K562 (cell line): ENCODE measurements around the gene NR5A1. TPM values are rescaled to one million over a fixed set of nuclear protein-coding genes. Genes with fewer than 3 reads are reported as not detected.

Source experiments
- ATAC-seq: fragments of 200-7000 bp; cut with Tn5 transposase; 3 replicates; pipeline ENCODE4 v1.9.1; 2020; ENCODE audit warnings: moderate library complexity
- BruUV-seq: library from RNA; stranded (reverse); fragments of 400-500 nt; replicated peaks from 2 replicates; lab custom pipeline; 2021; lab: Mats Ljungman, UMichigan
- CTCF ChIA-PET: fragments of 300-600 bp; formaldehyde crosslinking; extraction: SDS; loops from one replicate; lab custom pipeline; 2021; ENCODE audit warnings: low intra/inter-chr PET ratio; lab: Yijun Ruan, JAX
- POLR2A ChIA-PET: fragments of 300-600, 350-650 bp; sonication (Branson Sonifier 250); formaldehyde crosslinking; extraction: SDS; loops from one replicate; lab custom pipeline; 2021; ENCODE audit warnings: antibody characterized with exemption, inconsistent platforms; lab: Yijun Ruan, JAX
- DNase-seq, 4 experiments: peaks; one replicate each; pipeline versions ENCODE4 v3.0.0 to v3.0.0-alpha.2; 2011 to 2018; ENCODE audit warnings: low spot score in 3 of 4, mixed read lengths in 3 of 4; ENCODE audit errors: extremely low read depth in 1 of 4
- FAIRE-seq: peaks from 2 replicates; lab custom pipeline; 2011; peaks lifted over from hg19 to GRCh38; lab: Jason Lieb, UNC
- H2AFZ ChIP-seq: 2 replicates; pipeline ENCODE4 v1.6.0; 2011; ENCODE audit warnings: low read depth, low read length, control low read depth, inconsistent platforms
- H3K27ac ChIP-seq: fragments of 200-600 bp; 3 replicates; pipeline ENCODE4 v1.8.0; 2011; ENCODE audit warnings: low read depth, mild to moderate bottlenecking, control low read depth, inconsistent platforms, low read length, moderate library complexity, mixed read lengths; ENCODE audit errors: extremely low read depth
- H3K27me3 ChIP-seq, 2 experiments: fragments of 300-600 bp in 1 of 2; 2 replicates in 1 of 2; 3 replicates in 1 of 2; pipeline versions ENCODE4 v1.6.0 to v1.8.0; 2011; ENCODE audit warnings: inconsistent platforms in 2 of 2, low read length in 2 of 2, mild to moderate bottlenecking in 1 of 2, mixed read lengths in 1 of 2, moderate library complexity in 1 of 2; ENCODE audit not compliant: control insufficient read depth in 2 of 2, insufficient read depth in 2 of 2
- H3K36me3 ChIP-seq: fragments of 300-600 bp; 3 replicates; pipeline ENCODE4 v1.8.0; 2011; ENCODE audit warnings: mild to moderate bottlenecking, low read length, inconsistent platforms; ENCODE audit not compliant: control insufficient read depth, insufficient read depth
- H3K4me1 ChIP-seq, 2 experiments: fragments of 200-600 bp in 1 of 2; replicated peaks in 1 of 2; 2 replicates in 1 of 2; 3 replicates in 1 of 2; pipeline versions ENCODE4 v1.5.1 to v1.8.0; 2011; ENCODE audit warnings: inconsistent platforms in 2 of 2, low read length in 2 of 2, mild to moderate bottlenecking in 1 of 2, mixed read lengths in 1 of 2, moderate library complexity in 1 of 2; ENCODE audit not compliant: control insufficient read depth in 2 of 2, insufficient read depth in 2 of 2
- H3K4me2 ChIP-seq: 2 replicates; pipeline ENCODE4 v1.6.1; 2011; ENCODE audit warnings: low read length, control low read depth, inconsistent platforms, mixed read lengths; ENCODE audit not compliant: insufficient read depth
- H3K4me3 ChIP-seq: fragments of 200-600 bp; sonication (generic), shearing (Covaris generic); 2 replicates; pipeline ENCODE4 v1.5.1; 2016; ENCODE audit warnings: control low read depth, inconsistent platforms
- H3K79me2 ChIP-seq: fragments of 200-600 bp; 3 replicates; pipeline ENCODE4 v1.8.0; 2011; ENCODE audit warnings: low read length, inconsistent platforms; ENCODE audit not compliant: control insufficient read depth, insufficient read depth
- H3K9ac ChIP-seq, 2 experiments: 2 replicates each; pipeline versions ENCODE4 v1.6.0 to v1.6.1; 2011; ENCODE audit warnings: low read depth in 2 of 2, low read length in 2 of 2, control low read depth in 1 of 2, inconsistent platforms in 1 of 2, mild to moderate bottlenecking in 1 of 2, mixed read lengths in 1 of 2; ENCODE audit not compliant: insufficient read depth in 1 of 2
- H3K9me1 ChIP-seq: one replicate; pipeline ENCODE4 v1.6.0; 2011; ENCODE audit warnings: inconsistent platforms, mild to moderate bottlenecking, low read length, moderate library complexity; ENCODE audit not compliant: control insufficient read depth, insufficient read depth
- H3K9me3 ChIP-seq: replicated peaks from 2 replicates; pipeline ENCODE4 v1.5.1; 2011; ENCODE audit warnings: low read depth, low read length, inconsistent platforms; ENCODE audit not compliant: control insufficient read depth, insufficient read depth
- H4K20me1 ChIP-seq: replicated peaks from 2 replicates; pipeline ENCODE4 v1.6.1; 2011; ENCODE audit warnings: low read length, inconsistent platforms, mixed read lengths; ENCODE audit not compliant: control insufficient read depth, insufficient read depth
- CBX2 ChIP-seq: fragments of 200-600 bp; sonication (generic); IDR thresholded peaks from one replicate; pipeline ENCODE4 v1.6.1; 2012; ENCODE audit warnings: mild to moderate bottlenecking, low read length, inconsistent platforms; ENCODE audit not compliant: insufficient read depth, poor library complexity, severe bottlenecking
- CREM ChIP-seq: IDR thresholded peaks from 2 replicates; pipeline ENCODE4 v1.6.1; 2014; ENCODE audit warnings: antibody characterized with exemption, low read depth
- ELF2 ChIP-seq: fragments of 250-450 bp; sonication (Bioruptor Pico); IDR thresholded peaks from 2 replicates; pipeline ENCODE4 v1.5.0; 2021; ENCODE audit warnings: mild to moderate bottlenecking
- ELK3 ChIP-seq: fragments of 450-650 bp; formaldehyde crosslinking; IDR thresholded peaks from 2 replicates; pipeline ENCODE4 v1.4.0; 2020; ENCODE audit warnings: mild to moderate bottlenecking
- ETS2 ChIP-seq: IDR thresholded peaks from 2 replicates; pipeline ENCODE4 v1.6.1; 2016; ENCODE audit warnings: borderline replicate concordance, missing genetic modification characterization, mild to moderate bottlenecking, moderate library complexity, missing compliant biosample characterization; ENCODE audit not compliant: poor library complexity, severe bottlenecking
- NELFE ChIP-seq: IDR thresholded peaks from 2 replicates; pipeline ENCODE4 v1.6.1; 2011; ENCODE audit warnings: mild to moderate bottlenecking; ENCODE audit not compliant: insufficient read depth, insufficient read length
- NEUROD1 ChIP-seq: fragments of 150-350 bp; IDR thresholded peaks from 2 replicates; pipeline ENCODE4 v1.6.1; 2014; ENCODE audit warnings: borderline replicate concordance, low read length, low read depth; ENCODE audit not compliant: partially characterized antibody
- PATZ1 ChIP-seq: fragments of 250-450 bp; sonication (Bioruptor Pico); IDR thresholded peaks from 2 replicates; pipeline ENCODE4 v1.5.0; 2020; ENCODE audit warnings: mild to moderate bottlenecking, borderline replicate concordance
- PCBP2 ChIP-seq: fragments of 200-400 bp; formaldehyde crosslinking; IDR thresholded peaks from 2 replicates; pipeline ENCODE4 v1.6.1; 2018; ENCODE audit warnings: low read length, low read depth, mild to moderate bottlenecking, moderate library complexity; ENCODE audit not compliant: poor library complexity, severe bottlenecking
- SMAD1 ChIP-seq: fragments of 150-350 bp; IDR thresholded peaks from 2 replicates; pipeline ENCODE4 v1.6.1; 2014; ENCODE audit warnings: low read length, low read depth; ENCODE audit not compliant: partially characterized antibody
- SMARCA5 ChIP-seq: fragments of 450-650 bp; IDR thresholded peaks from 2 replicates; pipeline ENCODE4 v1.6.1; 2016
- SRSF1 ChIP-seq: fragments of 200-400 bp; formaldehyde crosslinking; IDR thresholded peaks from 2 replicates; pipeline ENCODE4 v1.6.1; 2017; ENCODE audit warnings: mild to moderate bottlenecking, low read depth, low read length, moderate library complexity
- TARDBP ChIP-seq: fragments of 450-650 bp; IDR thresholded peaks from 2 replicates; pipeline ENCODE4 v1.6.1; 2016
- YBX1 ChIP-seq: fragments of 450-650 bp; IDR thresholded peaks from 2 replicates; pipeline ENCODE4 v1.7.1; 2016; ENCODE audit warnings: mild to moderate bottlenecking
- ZNF174 ChIP-seq: fragments of 250-450 bp; sonication (Bioruptor Pico); IDR thresholded peaks from 2 replicates; pipeline ENCODE4 v1.4.0; 2020; ENCODE audit warnings: mild to moderate bottlenecking
- ZNF282 ChIP-seq: sonication (generic); formaldehyde crosslinking; IDR thresholded peaks from 2 replicates; pipeline ENCODE4 v1.8.1; 2023; ENCODE audit warnings: missing genetic modification reagents
- ZNF354B ChIP-seq: fragments of 250-450 bp; sonication (Bioruptor Pico); IDR thresholded peaks from 2 replicates; pipeline ENCODE4 v1.4.0; 2020
- ZNF699 ChIP-seq: fragments of 250-450 bp; sonication (Bioruptor Pico); IDR thresholded peaks from 2 replicates; pipeline ENCODE4 v1.8.0; 2021; ENCODE audit warnings: mild to moderate bottlenecking, moderate library complexity; ENCODE audit not compliant: insufficient replicate concordance
- WGBS: fragments of 100-300 bp; shearing (Covaris generic); methylation state at CpG from one replicate; pipeline ENCODE4 v1.1.6; 2016; ENCODE audit warnings: low coverage, mixed read lengths; ENCODE audit not compliant: insufficient coverage; ENCODE audit errors: missing lambda C conversion rate; 5-methylcytosine and 5-hydroxymethylcytosine counted together
- in situ Hi-C: fragments of 300-500 bp; cut with MboI; formaldehyde crosslinking; loops from 4 replicates; pipeline ENCODE4 v1.15.0; 2018; ENCODE audit warnings: inconsistent platforms, mixed read lengths
- intact Hi-C: fragments of 100-400 bp; cut with micrococcal nuclease; formaldehyde crosslinking; loops from 2 replicates; pipeline ENCODE4 v1.14.2; 2022
- polyA plus RNA-seq, 8 experiments: library from polyadenylated mRNA; depleted of rRNA in 4 of 8; stranded (reverse) in 5 of 8; unstranded in 3 of 8; fragments of >200 nt; fragmentation: Nextera tagmentation in 2 of 8; fragmentation: Illumina TruSeq in 1 of 8; extraction: Ambion mirVana in 2 of 8; extraction: Trizol in 1 of 8; gene quantifications; 2 replicates each; pipeline versions ENCODE4 v1.2.1 to v1.2.3, GENCODE V29; 2011 to 2014; ENCODE audit warnings: inconsistent platforms in 1 of 8, missing spikeins in 1 of 8
- total RNA-seq, 7 experiments: library from RNA; depleted of rRNA in 6 of 7; stranded (reverse); fragments of >200 nt in 6 of 7; fragmentation: Illumina TruSeq in 2 of 7; extraction: Trizol in 2 of 7; gene quantifications; 2 replicates each; pipeline versions ENCODE4 v1.2.1 to v1.2.3, GENCODE V29; 2011 to 2021; ENCODE audit warnings: low replicate concordance in 1 of 7

The NR5A1 gene
- total and polyA plus RNA-seq, 9 of the 15 experiments (the other 6 are each of a cell fraction or from before 2014, with no cell fraction given) = 0.11 to 0.32 (median 0.20) TPM; not detected in 6

- TF ChIP-seq CREM (no peak), ELK3 (CRISPR knock-in tag) (no peak), NEUROD1 (no peak)
- TF ChIP-seq, all 486 proteins: peak for 0
These were observed 22.0 kb downstream of the NR5A1 start (continued) for GRCh38 chr9:124485201-124485600.

GRCh38 chr9:124483481-124483880, 23.7 kb downstream of the NR5A1 start:
- DNase-seq = no peak
- in situ Hi-C loops = no loop called here
- H3K9me3 ChIP-seq = no peaks in the 10 kb centered on the region
- ChIA-PET CTCF (no interaction called here), POLR2A (interaction anchor here (1.0 to 1.5 kb wide), 2 partner anchors 9 to 10 kb away, joined by 4 read pairs; no protein-coding TSS in a partner anchor)
- H3K4me3 ChIP-seq = no peak overlapping the region
- no peak for FAIRE-seq
- no peaks in the 10 kb centered on the region for H3K36me3 ChIP-seq
- H2AFZ ChIP-seq = no peak overlapping the region
- H3K27ac ChIP-seq = no peak overlapping the region
- H4K20me1 ChIP-seq = peaks cover 13% of the 10 kb centered on the region
- H3K4me1 ChIP-seq = peaks cover 0 to 32% of the 10 kb centered on the region in 2 experiments; a peak in 3 of 5 replicates
- H3K27me3 ChIP-seq = peaks cover 33 to 77% of the 10 kb centered on the region in 2 experiments
- no peak for TF ChIP-seq SMAD1
- no peak for TF ChIP-seq ZNF699
- no peak for TF ChIP-seq NELFE
- TF ChIP-seq SMARCA5 = no peak
- TF ChIP-seq ETS2 = no peak
- TF ChIP-seq ELF2 = no peak
- TF ChIP-seq ZNF282 (CRISPR knock-in tag) = no peak
- TF ChIP-seq CBX2 = no peak
- TF ChIP-seq PCBP2 = no peak
- TF ChIP-seq YBX1 = no peak
- TF ChIP-seq ZNF174 (CRISPR knock-in tag) = no peak
- TF ChIP-seq TARDBP = no peak
- TF ChIP-seq ZNF354B (CRISPR knock-in tag) = no peak
- no peak for TF ChIP-seq PATZ1 (CRISPR knock-in tag)
- no peak for TF ChIP-seq SRSF1
- TF ChIP-seq, all 486 proteins: peak for 0
- no peaks in the 10 kb centered on the region for H3K9me1 ChIP-seq
- intact Hi-C loops = loop anchor here (5.0 kb wide), 1 partner anchor 54 kb away; no protein-coding TSS in a partner anchor
- 14% methylated on average over 9 of the region's 9 CpGs for WGBS
- H3K9ac ChIP-seq = no peak overlapping the region
- H3K79me2 ChIP-seq = no peaks in the 10 kb centered on the region
- ATAC-seq = no peak
- BruUV-seq = no TSS peak
- no peak overlapping the region for H3K4me2 ChIP-seq
